ENCODE data around the gene MEG3.

The MEG3 gene

GRCh38 chr14:100838493-100839314 is 12.8 kb downstream of the MEG3 start:
- Mint-ChIP-seq H3K4me3 (no peak overlapping the region), H3K36me3 (no peaks in the 10 kb centered on the region), H3K27me3 (peaks cover 9% of the 10 kb centered on the region), H3K27ac (no peak overlapping the region), H3K4me1 (no peaks in the 10 kb centered on the region), H3K9me3 (no peaks in the 10 kb centered on the region)
- DNase-seq, result no peak
- CTCF ChIA-PET, result no interaction called here

DNA sequence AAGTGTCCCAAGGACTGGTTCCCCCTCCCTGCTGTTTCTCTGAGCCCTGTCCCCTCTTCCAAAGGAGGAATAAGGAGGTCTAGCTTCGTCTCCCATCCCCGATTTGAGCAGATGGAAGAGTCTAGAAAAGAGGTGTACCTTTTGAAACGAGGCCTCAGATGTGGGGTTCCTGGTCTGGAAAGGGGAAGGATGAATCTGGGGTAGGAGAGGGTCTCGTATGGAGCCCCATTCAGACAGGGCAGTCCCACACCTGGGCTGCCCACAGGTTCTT is 13.3 kb downstream of the MEG3 start:
- Mint-ChIP-seq H3K36me3 (no peaks in the 10 kb centered on the region), H3K4me3 (no peak overlapping the region), H3K4me1 (peaks cover 2% of the 10 kb centered on the region), H3K9me3 (no peaks in the 10 kb centered on the region), H3K27me3 (peaks cover 9% of the 10 kb centered on the region), H3K27ac (no peak overlapping the region)
- no peak for DNase-seq
- CTCF ChIA-PET, result no interaction called here

DNA sequence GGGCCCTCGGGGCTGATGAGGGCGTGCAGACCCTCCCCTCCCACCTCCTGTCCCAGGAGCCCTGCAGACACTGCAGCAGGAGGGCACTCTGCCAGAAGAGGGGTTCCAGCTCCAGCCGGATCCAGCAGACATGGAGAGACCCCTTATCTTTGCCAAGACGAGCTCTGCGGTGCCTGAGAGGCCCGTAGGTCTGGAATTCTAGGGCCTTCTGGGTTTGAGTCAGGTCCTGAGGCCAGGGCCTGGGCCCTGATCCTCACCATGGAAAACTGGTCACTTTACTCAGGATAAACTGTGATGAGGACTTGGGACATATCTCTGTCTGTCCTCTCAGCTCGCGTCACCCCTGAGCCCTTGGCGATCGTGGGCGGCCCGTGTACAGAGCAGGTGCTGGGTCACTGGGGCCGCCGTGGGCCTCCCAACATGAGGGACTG is 13.8 kb downstream of the MEG3 start:
- Mint-ChIP-seq H3K27ac (no peak overlapping the region), H3K4me1 (peaks cover 2% of the 10 kb centered on the region), H3K27me3 (peaks cover 9% of the 10 kb centered on the region), H3K9me3 (no peaks in the 10 kb centered on the region), H3K36me3 (no peaks in the 10 kb centered on the region), H3K4me3 (no peak overlapping the region)
- CTCF ChIA-PET, result no interaction called here
- DNase-seq, result no peak

GRCh38 chr14:100840286-100841065 is 14.6 kb downstream of the MEG3 start:
- H3K4me3 Mint-ChIP-seq, result no peak overlapping the region
- H3K27ac Mint-ChIP-seq, result no peak overlapping the region
- CTCF ChIA-PET, result no interaction called here
- H3K4me1 Mint-ChIP-seq, result peaks cover 2% of the 10 kb centered on the region
- no peak for DNase-seq
- peaks cover 5% of the 10 kb centered on the region for H3K27me3 Mint-ChIP-seq
- H3K36me3 Mint-ChIP-seq, result no peaks in the 10 kb centered on the region
- no peaks in the 10 kb centered on the region for H3K9me3 Mint-ChIP-seq

DNA sequence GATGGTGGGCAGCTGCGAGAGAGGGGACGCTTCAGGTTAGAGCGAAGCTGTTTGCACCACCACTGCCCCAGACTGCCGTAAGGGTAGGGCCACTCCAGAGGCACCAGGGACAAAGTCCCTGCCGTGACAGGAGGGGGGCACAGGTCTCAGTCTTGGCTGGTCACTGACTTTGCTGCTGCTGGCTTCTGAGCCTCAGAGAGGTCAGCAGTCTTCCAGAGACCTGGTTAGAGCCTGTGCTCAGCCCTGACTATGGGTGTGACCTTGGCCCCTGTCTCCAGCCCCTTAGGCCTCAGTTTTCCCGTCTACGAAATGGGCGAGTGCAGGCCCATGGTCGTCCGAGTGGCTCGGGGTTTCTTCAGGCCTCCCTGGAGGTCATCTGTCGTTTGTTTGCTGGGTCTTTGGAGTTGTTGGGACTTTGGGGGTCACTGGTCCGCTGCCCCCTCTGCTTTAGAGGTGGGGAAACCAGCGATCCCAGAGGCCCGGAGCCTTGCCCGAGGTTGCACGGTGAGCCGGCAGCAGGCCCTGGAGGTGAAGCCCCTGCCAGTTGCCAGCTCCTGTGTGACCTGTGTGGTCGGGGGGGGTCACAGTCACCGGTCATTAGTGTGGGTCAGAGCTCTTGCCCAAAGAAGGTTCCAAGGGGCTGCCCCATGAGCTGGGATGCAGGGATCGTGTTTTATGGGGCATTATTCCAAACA is 15.3 kb downstream of the MEG3 start:
- H3K4me3 Mint-ChIP-seq, result no peak overlapping the region
- peaks cover 2% of the 10 kb centered on the region for H3K4me1 Mint-ChIP-seq
- no peak for DNase-seq
- CTCF ChIA-PET, result interaction anchor here (1.0 kb wide), 1 partner anchor 10 kb away, joined by 5 read pairs; no protein-coding TSS in a partner anchor
- no peaks in the 10 kb centered on the region for H3K36me3 Mint-ChIP-seq
- H3K27me3 Mint-ChIP-seq, result peaks cover 5% of the 10 kb centered on the region
- no peaks in the 10 kb centered on the region for H3K9me3 Mint-ChIP-seq
- H3K27ac Mint-ChIP-seq, result no peak overlapping the region

DNA sequence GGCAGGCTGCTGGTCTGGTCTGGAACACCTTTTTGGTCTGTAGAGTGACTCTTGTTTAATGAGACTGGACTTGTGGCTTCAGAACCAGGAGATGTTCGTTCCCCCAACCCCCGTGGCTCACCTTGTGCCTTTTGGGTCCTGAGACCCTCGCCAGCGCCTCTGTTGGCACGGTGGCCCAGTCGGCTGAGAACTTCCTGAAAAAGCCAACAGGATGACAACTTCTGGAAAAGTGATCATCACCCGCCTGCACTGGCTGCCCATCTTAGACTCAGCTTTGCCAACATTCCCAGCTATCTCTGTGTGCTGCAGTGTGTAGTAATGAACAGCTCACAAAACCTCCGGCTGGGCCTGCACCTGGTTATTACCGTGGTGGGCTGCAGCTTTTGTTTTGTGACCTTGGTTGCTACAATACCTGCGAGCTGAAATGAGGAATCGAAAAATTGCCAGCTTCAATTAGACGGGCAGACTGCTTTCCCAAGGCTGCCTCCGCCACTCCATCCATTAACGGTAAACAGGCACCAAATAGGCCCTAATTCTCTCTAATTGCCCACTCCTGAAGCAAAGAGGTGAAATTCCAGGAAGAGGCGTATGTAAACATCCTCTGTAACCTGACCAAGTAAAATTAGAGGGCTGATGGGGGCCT is 16.0 kb downstream of the MEG3 start:
- Mint-ChIP-seq H3K36me3 (no peaks in the 10 kb centered on the region), H3K4me3 (no peak overlapping the region), H3K4me1 (peaks cover 2% of the 10 kb centered on the region), H3K27ac (no peak overlapping the region), H3K27me3 (peaks cover 5% of the 10 kb centered on the region), H3K9me3 (no peaks in the 10 kb centered on the region)
- CTCF ChIA-PET, result interaction anchor here (1.0 kb wide), 1 partner anchor 9 kb away, joined by 5 read pairs; no protein-coding TSS in a partner anchor
- DNase-seq, result no peak

- no peak overlapping the region for H3K4me3 Mint-ChIP-seq
- H3K36me3 Mint-ChIP-seq, result no peaks in the 10 kb centered on the region
- H3K27ac Mint-ChIP-seq, result no peak overlapping the region
- no peak for DNase-seq
- H3K9me3 Mint-ChIP-seq, result no peaks in the 10 kb centered on the region
- H3K4me1 Mint-ChIP-seq, result peaks cover 2% of the 10 kb centered on the region
- peaks cover 5% of the 10 kb centered on the region for H3K27me3 Mint-ChIP-seq
- CTCF ChIA-PET, result no interaction called here
Observed at GRCh38 chr14:100842799-100843198, 16.9 kb downstream of the MEG3 start.

DNA sequence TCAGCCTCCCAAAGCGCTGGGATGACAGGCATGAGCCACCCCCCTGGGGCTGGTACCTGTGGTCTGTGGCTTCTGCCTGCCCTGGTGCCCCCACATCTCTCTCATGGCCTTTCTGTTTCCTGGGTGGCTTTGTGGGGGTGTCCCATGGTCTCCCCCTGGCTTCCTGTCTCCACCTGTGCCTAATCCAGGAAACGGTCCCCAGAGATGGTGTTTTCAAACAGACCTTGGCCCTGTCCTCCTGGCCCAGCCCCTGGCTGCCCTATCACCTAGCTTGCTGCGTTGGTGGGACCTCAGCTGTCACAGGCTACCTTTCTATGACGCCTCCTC is 18.1 kb downstream of the MEG3 start:
- CTCF ChIA-PET, result no interaction called here
- H3K4me3 Mint-ChIP-seq, result no peak overlapping the region
- H3K4me1 Mint-ChIP-seq, result peaks cover 2% of the 10 kb centered on the region
- H3K36me3 Mint-ChIP-seq, result no peaks in the 10 kb centered on the region
- no peaks in the 10 kb centered on the region for H3K9me3 Mint-ChIP-seq
- no peak for DNase-seq
- no peak overlapping the region for H3K27ac Mint-ChIP-seq
- H3K27me3 Mint-ChIP-seq, result peaks cover 4% of the 10 kb centered on the region

- Mint-ChIP-seq H3K36me3 (no peaks in the 10 kb centered on the region), H3K27ac (no peak overlapping the region), H3K9me3 (no peaks in the 10 kb centered on the region), H3K27me3 (peaks cover under 1% of the 10 kb centered on the region), H3K4me3 (no peak overlapping the region), H3K4me1 (peaks cover 2% of the 10 kb centered on the region)
- CTCF ChIA-PET, result no interaction called here
- no peak for DNase-seq
Observed at GRCh38 chr14:100844421-100844820, 18.5 kb downstream of the MEG3 start.

- peaks cover 2% of the 10 kb centered on the region for H3K4me1 Mint-ChIP-seq
- no peaks in the 10 kb centered on the region for H3K36me3 Mint-ChIP-seq
- H3K4me3 Mint-ChIP-seq, result no peak overlapping the region
- no peak for DNase-seq
- no peaks in the 10 kb centered on the region for H3K9me3 Mint-ChIP-seq
- CTCF ChIA-PET, result no interaction called here
- no peaks in the 10 kb centered on the region for H3K27me3 Mint-ChIP-seq
- H3K27ac Mint-ChIP-seq, result no peak overlapping the region
Observed at GRCh38 chr14:100844846-100845245, 18.9 kb downstream of the MEG3 start.

GRCh38 chr14:100845341-100845740 is 19.4 kb downstream of the MEG3 start:
- CTCF ChIA-PET, result no interaction called here
- Mint-ChIP-seq H3K36me3 (no peaks in the 10 kb centered on the region), H3K27ac (no peak overlapping the region)

GRCh38 chr14:100846309-100846859 is 20.5 kb downstream of the MEG3 start:
- CTCF ChIA-PET, result no interaction called here
- no peak for DNase-seq
- Mint-ChIP-seq H3K4me3 (no peak overlapping the region), H3K27me3 (no peaks in the 10 kb centered on the region), H3K4me1 (peaks cover 4% of the 10 kb centered on the region), H3K27ac (no peak overlapping the region), H3K36me3 (no peaks in the 10 kb centered on the region), H3K9me3 (no peaks in the 10 kb centered on the region)

More at GRCh38 chr14:100845341-100845740, 19.4 kb downstream of the MEG3 start:
- no peak overlapping the region for H3K4me3 Mint-ChIP-seq
- no peaks in the 10 kb centered on the region for H3K27me3 Mint-ChIP-seq
- DNase-seq, result no peak
- peaks cover 2% of the 10 kb centered on the region for H3K4me1 Mint-ChIP-seq
- no peaks in the 10 kb centered on the region for H3K9me3 Mint-ChIP-seq

GRCh38 chr14:100849115-100849781 is 23.3 kb downstream of the MEG3 start:
- Mint-ChIP-seq H3K36me3 (no peaks in the 10 kb centered on the region), H3K27ac (no peak overlapping the region), H3K9me3 (no peaks in the 10 kb centered on the region), H3K4me1 (peaks cover 4% of the 10 kb centered on the region), H3K27me3 (no peaks in the 10 kb centered on the region), H3K4me3 (no peak overlapping the region)
- CTCF ChIA-PET, result interaction anchor here (0.6 kb wide), 1 partner anchor 70 kb away, joined by 3 read pairs; no protein-coding TSS in a partner anchor
- DNase-seq, result no peak

Measured in activated naive CD4-positive, alpha-beta T cell treated with anti-CD3 and anti-CD28 coated beads, Interleukin-2, amount 10 ng/mL, durations not matched to agents 7 days and 5 days (primary cell).